ENCODE measurements around the gene DNAJB14. TPM values are rescaled to one million over a fixed set of nuclear protein-coding genes. Genes with fewer than 3 reads are reported as not detected.

Gene DNAJB14
- 52.4 and 61.0 TPM in 2 replicates for total RNA-seq

DNA sequence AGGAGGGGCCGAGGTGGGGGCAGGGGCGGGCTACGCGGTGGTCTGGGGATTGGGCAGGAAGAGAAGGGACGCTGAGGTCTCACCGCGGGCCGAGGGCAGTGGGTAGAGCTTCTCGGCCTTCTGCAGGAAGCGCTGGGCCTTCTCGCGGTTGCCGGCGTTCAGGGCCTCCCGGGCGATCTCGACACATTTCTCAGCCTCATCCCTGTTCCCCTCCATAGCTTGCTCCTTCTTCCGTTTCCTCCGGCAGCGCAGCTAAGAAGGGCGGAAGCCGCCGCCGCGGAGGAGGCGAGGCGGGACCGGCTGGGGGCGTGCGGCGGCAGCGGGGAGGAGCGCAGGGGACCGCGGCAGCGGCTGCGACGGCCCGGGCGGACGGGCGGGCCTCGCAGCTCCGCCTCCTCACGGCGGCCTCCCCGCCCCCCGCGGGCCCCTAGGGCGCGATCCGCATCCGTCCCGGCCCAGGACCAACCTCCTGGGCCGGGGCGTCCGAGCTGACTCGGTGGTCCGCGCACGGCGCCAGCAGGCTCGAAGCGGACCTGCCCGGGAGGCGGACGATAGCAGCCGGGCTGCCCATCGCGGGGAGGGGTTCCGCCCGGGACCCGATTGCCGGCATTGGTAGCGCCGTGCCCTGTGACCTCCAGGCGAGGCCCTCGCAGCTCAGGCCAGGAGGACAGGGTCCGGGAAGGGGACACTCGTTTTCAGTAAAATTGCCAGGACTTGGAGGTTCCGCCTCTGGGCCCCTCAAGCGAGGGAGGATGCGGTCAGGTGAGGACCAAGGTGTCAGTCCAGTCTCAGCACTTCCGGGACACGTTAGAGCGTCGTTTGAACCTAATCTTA, at the start of gene DNAJB14:
Gene DNAJB14, minus strand, starts transcription at position 263 of the 834 bp plus-strand sequence. Its CDS starts 47 bp downstream, at position 216.
- peak within 1 kb of the TSS; percentile 98 for H3K27ac Mint-ChIP-seq
- no peaks in the 10 kb centered on the region for H3K9me3 Mint-ChIP-seq
- no peaks in the 10 kb centered on the region for H3K27me3 Mint-ChIP-seq (ENCODE audit: insufficient read depth)
- H3K4me1 Mint-ChIP-seq (ENCODE audit: low read depth), result peaks cover 50% of the 10 kb centered on the region
- DNase-seq (ENCODE audit: low spot score), result peak; percentile 83
- intact Hi-C loops (cut with micrococcal nuclease), result loop anchor here (1.0 to 10.0 kb wide), 11 partner anchors 34 to 1682 kb away; partner anchors contain the start of genes DAPP1, LAMTOR3, METAP1 and RAP1GDS1
- peaks cover 40% of the 10 kb centered on the region for H3K36me3 Mint-ChIP-seq (ENCODE audit: low read depth)
- H3K4me3 Mint-ChIP-seq, result peak within 1 kb of the TSS; percentile 100

DNA sequence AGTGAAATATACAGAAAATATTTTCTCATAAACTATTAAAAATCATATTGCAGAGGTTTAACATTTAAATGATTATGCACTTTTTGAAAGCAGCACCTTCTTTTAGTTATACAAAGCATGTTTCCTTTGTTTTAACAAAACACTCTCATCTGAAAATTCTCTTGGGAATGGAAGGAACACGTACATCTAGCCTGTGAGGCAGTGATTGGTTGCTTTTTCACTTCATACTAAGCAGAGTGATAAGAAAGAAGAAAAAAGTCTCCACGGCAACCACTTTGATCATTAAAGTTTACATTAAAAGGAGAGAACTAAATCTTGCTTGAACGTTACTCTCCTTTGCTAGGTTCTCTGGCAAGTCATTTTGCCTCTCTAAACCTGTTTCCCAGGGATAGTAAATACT, 45.3 kb upstream of the DNAJB14 start:
- no peaks in the 10 kb centered on the region for H3K36me3 Mint-ChIP-seq (ENCODE audit: low read depth)
- H3K9me3 Mint-ChIP-seq, result no peaks in the 10 kb centered on the region
- H3K4me3 Mint-ChIP-seq, result no peak overlapping the region
- H3K27me3 Mint-ChIP-seq (ENCODE audit: insufficient read depth), result peaks cover 10% of the 10 kb centered on the region
- intact Hi-C loops (cut with micrococcal nuclease), result loop anchor here (10.0 kb wide), 1 partner anchor 1743 kb away; no protein-coding TSS in a partner anchor
- no peak for DNase-seq (ENCODE audit: low spot score)
- no peak overlapping the region for H3K27ac Mint-ChIP-seq
- H3K4me1 Mint-ChIP-seq (ENCODE audit: low read depth), result no peaks in the 10 kb centered on the region

DNA sequence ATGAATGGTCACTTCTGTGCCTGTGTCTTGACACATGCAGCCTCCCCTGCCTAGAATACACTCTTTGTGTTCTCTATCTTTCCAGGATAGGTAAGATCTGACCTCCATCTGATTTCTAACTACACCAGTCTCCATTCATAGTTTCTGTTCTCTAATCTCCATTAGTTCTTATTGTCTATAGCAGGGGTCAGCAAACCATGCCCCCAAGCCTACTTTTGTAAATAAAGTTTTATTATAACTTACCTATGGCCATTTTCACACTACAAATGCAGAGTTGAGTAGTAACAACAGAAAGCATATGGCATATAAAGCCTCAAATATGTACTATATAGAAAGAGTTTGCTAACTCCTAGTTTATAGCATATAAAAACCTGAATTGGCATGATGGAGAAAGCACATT, 41.3 kb upstream of the DNAJB14 start:
- Mint-ChIP-seq H3K9me3 (no peaks in the 10 kb centered on the region), H3K36me3 (ENCODE audit: low read depth) (no peaks in the 10 kb centered on the region), H3K4me1 (ENCODE audit: low read depth) (no peaks in the 10 kb centered on the region), H3K27ac (no peak overlapping the region), H3K27me3 (ENCODE audit: insufficient read depth) (peaks cover 5% of the 10 kb centered on the region), H3K4me3 (no peak overlapping the region)
- no peak for DNase-seq (ENCODE audit: low spot score)
- intact Hi-C loops (cut with micrococcal nuclease), result no loop called here

DNA sequence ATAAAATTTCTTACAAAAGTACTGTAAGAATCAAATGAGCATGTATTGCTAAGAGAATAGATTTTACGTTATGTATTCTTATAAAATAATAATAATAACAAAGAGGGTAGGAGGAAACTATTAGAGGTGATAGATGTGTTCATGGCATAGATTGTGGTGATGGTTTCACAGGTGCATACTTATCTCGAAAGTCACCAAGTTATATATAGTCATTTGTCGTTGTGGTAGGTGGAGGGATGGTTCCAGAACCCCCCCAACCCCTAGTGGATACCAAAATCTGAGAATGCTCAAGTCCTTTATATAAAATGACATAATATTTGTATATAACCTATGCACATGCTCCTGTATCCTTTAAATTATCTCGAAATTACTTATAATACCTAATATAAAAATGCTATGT, 40.4 kb upstream of the DNAJB14 start:
- intact Hi-C loops (cut with micrococcal nuclease), result no loop called here
- no peaks in the 10 kb centered on the region for H3K36me3 Mint-ChIP-seq (ENCODE audit: low read depth)

DNA sequence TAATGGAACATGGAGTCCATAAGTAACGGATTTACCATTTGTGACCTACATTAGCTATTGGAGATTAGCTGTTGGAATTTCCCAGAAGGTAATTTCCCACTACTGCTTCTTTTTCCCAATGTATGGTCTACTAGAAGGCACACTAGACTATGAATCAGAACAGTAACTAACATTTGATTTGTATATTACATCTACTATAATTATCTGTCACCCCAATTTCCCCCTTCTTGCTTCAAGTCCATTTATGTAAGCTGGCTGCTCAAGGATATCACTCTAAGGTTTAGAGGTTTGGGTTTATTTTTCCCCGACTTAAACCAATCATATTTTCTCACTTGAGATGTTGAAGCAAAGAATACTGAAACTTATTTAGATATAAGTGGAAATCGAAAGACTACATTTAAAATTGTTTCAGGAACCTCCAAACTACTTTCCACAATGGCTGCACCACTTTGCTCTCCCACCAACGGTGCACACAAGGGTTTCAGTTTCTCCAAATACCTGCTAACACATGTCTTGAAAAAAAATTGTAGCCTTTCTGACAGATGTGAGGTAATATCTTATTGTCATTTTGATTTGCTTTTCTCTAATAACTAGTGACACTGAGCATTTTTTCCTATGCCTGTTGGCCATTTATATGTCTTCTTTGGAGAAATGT, 37.0 kb upstream of the DNAJB14 start:
- Mint-ChIP-seq H3K9me3 (peaks cover 5% of the 10 kb centered on the region), H3K4me1 (ENCODE audit: low read depth) (no peaks in the 10 kb centered on the region), H3K27ac (no peak overlapping the region), H3K36me3 (ENCODE audit: low read depth) (no peaks in the 10 kb centered on the region), H3K4me3 (no peak overlapping the region), H3K27me3 (ENCODE audit: insufficient read depth) (peaks cover 2% of the 10 kb centered on the region)
- no peak for DNase-seq (ENCODE audit: low spot score)
- intact Hi-C loops (cut with micrococcal nuclease), result no loop called here

More for the DNA sequence above, 40.4 kb upstream of the DNAJB14 start:
- Mint-ChIP-seq H3K4me1 (ENCODE audit: low read depth) (no peaks in the 10 kb centered on the region), H3K9me3 (no peaks in the 10 kb centered on the region), H3K27ac (no peak overlapping the region), H3K4me3 (no peak overlapping the region), H3K27me3 (ENCODE audit: insufficient read depth) (peaks cover 5% of the 10 kb centered on the region)
- no peak for DNase-seq (ENCODE audit: low spot score)

DNA sequence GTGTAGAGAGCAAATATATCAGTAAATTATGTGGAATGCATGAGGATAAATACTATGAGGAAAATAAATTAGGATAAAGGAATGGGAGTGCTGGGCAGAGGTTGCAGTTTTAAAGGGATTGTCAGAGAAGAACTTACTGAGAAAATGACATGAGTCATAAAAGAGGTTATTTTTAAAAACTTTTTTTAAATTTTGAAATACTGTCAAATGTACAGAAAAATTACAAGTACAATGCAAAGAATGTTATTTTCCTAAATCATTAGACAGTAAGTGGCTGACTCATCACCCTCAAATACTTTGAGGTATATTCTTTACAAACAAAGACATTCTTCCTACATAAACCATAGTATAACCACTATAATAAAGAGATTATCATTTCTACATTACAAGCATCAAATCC, 33.5 kb upstream of the DNAJB14 start:
- Mint-ChIP-seq H3K9me3 (peaks cover 5% of the 10 kb centered on the region), H3K4me3 (no peak overlapping the region), H3K4me1 (ENCODE audit: low read depth) (no peaks in the 10 kb centered on the region), H3K27ac (no peak overlapping the region), H3K27me3 (ENCODE audit: insufficient read depth) (peaks cover 2% of the 10 kb centered on the region), H3K36me3 (ENCODE audit: low read depth) (no peaks in the 10 kb centered on the region)
- intact Hi-C loops (cut with micrococcal nuclease), result no loop called here
- no peak for DNase-seq (ENCODE audit: low spot score)

DNA sequence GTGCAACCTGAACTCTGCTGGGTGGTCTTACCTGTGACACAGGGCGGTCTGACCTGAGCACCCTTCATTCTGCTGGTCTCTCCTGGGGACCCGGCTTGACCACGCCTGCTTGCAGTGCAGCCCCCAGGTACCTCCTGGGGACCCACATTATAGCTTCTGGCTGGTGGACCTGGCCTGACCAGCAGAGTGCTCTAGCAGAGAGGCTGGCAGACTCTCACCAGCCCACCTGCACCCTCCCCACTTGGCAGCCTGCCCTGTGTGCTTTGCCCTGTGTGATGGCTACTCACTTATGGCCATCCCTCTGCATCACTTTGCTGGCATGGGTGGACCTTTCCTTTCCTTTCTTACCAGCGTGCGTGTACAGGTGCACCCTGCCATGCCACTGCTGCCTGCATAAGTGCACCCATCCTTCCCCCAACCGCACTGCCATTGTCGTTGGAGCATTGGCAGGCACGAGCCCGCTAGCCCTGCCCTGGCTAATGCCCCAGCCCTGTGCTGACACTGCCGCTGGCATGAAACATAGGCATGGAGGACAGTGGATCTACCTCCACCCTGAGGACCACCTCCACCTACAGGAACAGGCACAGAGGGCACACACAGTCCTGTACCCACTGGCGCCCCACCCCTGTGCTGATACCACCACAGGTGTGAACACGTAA, 25.2 kb upstream of the DNAJB14 start:
- intact Hi-C loops (cut with micrococcal nuclease), result no loop called here
- DNase-seq (ENCODE audit: low spot score), result no peak
- H3K36me3 Mint-ChIP-seq (ENCODE audit: low read depth), result no peaks in the 10 kb centered on the region
- H3K27me3 Mint-ChIP-seq (ENCODE audit: insufficient read depth), result peaks cover 10% of the 10 kb centered on the region
- no peaks in the 10 kb centered on the region for H3K4me1 Mint-ChIP-seq (ENCODE audit: low read depth)
- no peak overlapping the region for H3K27ac Mint-ChIP-seq
- no peaks in the 10 kb centered on the region for H3K9me3 Mint-ChIP-seq
- no peak overlapping the region for H3K4me3 Mint-ChIP-seq

DNA sequence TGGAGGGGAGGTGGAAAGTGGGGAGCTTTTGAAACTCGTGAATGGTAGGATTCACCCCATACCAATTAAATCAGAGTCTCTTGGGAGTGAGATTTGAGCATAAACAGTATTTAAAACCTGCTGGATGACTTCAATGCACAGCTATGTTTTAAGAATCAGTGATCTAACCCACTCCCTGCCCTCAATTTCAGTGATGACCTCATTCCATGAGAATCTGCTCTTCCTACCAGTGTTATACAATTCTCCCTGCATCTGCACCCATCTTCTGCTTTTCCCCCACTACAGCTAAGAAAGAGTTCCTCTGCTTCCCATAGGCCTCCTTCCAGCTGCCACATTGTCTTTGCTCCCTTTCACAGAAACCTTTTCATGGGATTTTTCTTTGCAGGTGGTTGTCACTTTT, 21.9 kb upstream of the DNAJB14 start:
- H3K4me3 Mint-ChIP-seq, result no peak overlapping the region
- H3K9me3 Mint-ChIP-seq, result no peaks in the 10 kb centered on the region
- no peaks in the 10 kb centered on the region for H3K4me1 Mint-ChIP-seq (ENCODE audit: low read depth)
- no peak for DNase-seq (ENCODE audit: low spot score)
- no peaks in the 10 kb centered on the region for H3K36me3 Mint-ChIP-seq (ENCODE audit: low read depth)
- peaks cover 11% of the 10 kb centered on the region for H3K27me3 Mint-ChIP-seq (ENCODE audit: insufficient read depth)
- no peak overlapping the region for H3K27ac Mint-ChIP-seq
- intact Hi-C loops (cut with micrococcal nuclease), result no loop called here

DNA sequence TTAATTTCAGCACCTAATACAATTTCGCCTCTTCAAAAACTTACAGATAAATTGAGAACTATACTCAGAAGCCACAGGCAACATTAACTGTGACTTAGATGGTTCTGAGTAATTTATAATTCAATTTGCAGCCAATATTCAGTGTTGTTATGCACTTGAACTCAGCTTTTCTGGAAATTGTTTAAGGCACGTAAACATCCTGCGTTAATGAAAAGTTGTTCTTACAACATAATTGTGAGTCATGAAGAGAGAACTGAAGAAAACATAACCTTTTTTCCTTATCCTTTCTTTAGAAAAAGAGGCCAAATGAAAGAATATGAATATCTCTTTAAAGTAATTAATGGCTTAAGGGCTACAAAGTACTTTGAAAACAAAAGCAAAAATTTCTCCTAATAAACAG, 20.3 kb upstream of the DNAJB14 start:
- Mint-ChIP-seq H3K36me3 (ENCODE audit: low read depth) (no peaks in the 10 kb centered on the region), H3K27me3 (ENCODE audit: insufficient read depth) (peaks cover 8% of the 10 kb centered on the region), H3K9me3 (no peaks in the 10 kb centered on the region), H3K27ac (no peak overlapping the region), H3K4me3 (no peak overlapping the region), H3K4me1 (ENCODE audit: low read depth) (no peaks in the 10 kb centered on the region)
- intact Hi-C loops (cut with micrococcal nuclease), result no loop called here
- no peak for DNase-seq (ENCODE audit: low spot score)

DNA sequence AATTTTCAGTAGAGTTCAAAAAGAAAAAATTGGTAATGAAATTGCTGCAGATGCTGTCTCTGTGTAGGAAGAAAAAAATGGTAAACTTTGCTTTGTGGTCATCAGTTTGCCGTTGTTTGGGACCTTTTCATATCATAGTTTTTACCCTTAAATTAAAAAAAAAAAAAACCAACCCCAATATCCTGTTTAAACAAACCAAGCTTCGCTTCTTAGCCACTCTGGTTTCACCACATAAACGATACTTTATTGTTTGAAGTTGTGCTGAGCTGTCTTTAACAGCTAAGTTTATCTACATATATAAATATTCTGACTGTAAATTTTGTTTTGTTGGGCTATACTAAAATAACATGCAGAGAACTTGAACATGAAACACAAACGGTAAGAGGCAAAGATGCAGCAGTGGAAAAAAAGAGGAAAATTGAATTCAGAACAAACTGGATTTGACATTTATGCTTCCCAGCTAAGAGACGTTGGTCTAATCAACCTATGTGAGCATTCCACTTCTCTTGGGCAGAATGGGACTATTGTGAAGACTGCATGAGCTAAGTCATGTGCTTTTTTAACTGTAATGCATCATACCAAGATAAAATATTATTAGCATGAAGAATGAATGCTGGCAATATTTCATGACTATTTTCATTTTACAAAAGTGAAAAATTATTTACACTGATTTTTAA, 19.4 kb upstream of the DNAJB14 start:
- Mint-ChIP-seq H3K4me1 (ENCODE audit: low read depth) (no peaks in the 10 kb centered on the region), H3K9me3 (no peaks in the 10 kb centered on the region), H3K36me3 (ENCODE audit: low read depth) (no peaks in the 10 kb centered on the region), H3K27me3 (ENCODE audit: insufficient read depth) (peaks cover 8% of the 10 kb centered on the region), H3K4me3 (no peak overlapping the region), H3K27ac (no peak overlapping the region)
- no peak for DNase-seq (ENCODE audit: low spot score)
- intact Hi-C loops (cut with micrococcal nuclease), result no loop called here

DNA sequence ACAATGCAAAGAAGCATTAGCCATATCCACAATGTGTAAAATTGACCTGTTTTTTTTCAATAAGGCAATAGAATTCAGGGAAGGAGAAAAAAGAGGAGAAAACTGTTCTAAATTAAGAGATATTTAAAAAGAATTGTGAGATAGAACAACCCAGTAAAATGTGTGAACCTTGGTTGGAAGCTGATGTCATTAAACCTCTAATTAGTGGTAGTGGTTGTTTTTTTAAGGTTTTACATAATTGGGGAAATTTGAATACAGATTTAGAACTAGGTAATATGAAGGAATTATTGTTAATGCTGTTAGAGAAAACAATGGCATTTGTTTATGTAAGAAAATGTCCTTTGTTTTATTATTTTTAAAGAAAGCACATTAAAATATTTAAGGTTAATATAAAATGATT, 18.8 kb upstream of the DNAJB14 start:
- Mint-ChIP-seq H3K27me3 (ENCODE audit: insufficient read depth) (peaks cover 8% of the 10 kb centered on the region), H3K27ac (no peak overlapping the region), H3K9me3 (no peaks in the 10 kb centered on the region), H3K4me3 (no peak overlapping the region), H3K36me3 (ENCODE audit: low read depth) (no peaks in the 10 kb centered on the region), H3K4me1 (ENCODE audit: low read depth) (no peaks in the 10 kb centered on the region)
- intact Hi-C loops (cut with micrococcal nuclease), result no loop called here
- DNase-seq (ENCODE audit: low spot score), result no peak

DNA sequence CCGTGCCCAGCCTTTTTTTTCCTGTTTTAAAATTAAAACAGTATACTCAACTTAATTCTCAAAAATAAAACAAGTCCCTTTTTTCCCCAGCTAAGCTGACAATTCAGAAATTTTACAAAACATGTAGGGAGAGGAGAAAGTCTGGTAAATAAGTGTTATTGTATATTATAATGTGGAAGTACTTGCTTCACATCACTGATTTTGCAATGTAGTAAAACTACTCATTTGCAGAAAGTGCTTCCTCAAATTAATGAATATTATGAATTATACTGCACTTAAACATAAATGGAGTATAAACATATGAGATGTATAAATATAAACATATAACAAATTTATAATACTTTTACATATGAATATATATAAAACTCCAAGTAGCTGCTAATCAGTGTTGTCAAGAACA, 15.3 kb upstream of the DNAJB14 start:
- H3K4me1 Mint-ChIP-seq (ENCODE audit: low read depth), result no peaks in the 10 kb centered on the region
- H3K36me3 Mint-ChIP-seq (ENCODE audit: low read depth), result no peaks in the 10 kb centered on the region
- peaks cover 14% of the 10 kb centered on the region for H3K27me3 Mint-ChIP-seq (ENCODE audit: insufficient read depth)
- H3K27ac Mint-ChIP-seq, result no peak overlapping the region
- no peak overlapping the region for H3K4me3 Mint-ChIP-seq
- intact Hi-C loops (cut with micrococcal nuclease), result no loop called here
- DNase-seq (ENCODE audit: low spot score), result no peak
- H3K9me3 Mint-ChIP-seq, result peaks cover 7% of the 10 kb centered on the region

All from activated T-helper 1 cell treated with anti-CD3 and anti-CD28 coated beads, Interleukin-12 subunit alpha, Interleukin-12 subunit beta, Interleukin-2, Interleukin-4 antibody, amounts not matched to agents 30 ng/mL and 10 ng/mL and 1 ng/mL, durations not matched to agents 14 hours and 24 hours and 36 hours (primary cell).